ENCODE measurements around the gene BLOC1S3. TPM values are rescaled to one million over a fixed set of nuclear protein-coding genes. Genes with fewer than 3 reads are reported as not detected.

Gene BLOC1S3
- total and polyA plus RNA-seq, 4 experiments from 2014 or later = 5.3 to 29.9 (median 20.9) TPM

DNA sequence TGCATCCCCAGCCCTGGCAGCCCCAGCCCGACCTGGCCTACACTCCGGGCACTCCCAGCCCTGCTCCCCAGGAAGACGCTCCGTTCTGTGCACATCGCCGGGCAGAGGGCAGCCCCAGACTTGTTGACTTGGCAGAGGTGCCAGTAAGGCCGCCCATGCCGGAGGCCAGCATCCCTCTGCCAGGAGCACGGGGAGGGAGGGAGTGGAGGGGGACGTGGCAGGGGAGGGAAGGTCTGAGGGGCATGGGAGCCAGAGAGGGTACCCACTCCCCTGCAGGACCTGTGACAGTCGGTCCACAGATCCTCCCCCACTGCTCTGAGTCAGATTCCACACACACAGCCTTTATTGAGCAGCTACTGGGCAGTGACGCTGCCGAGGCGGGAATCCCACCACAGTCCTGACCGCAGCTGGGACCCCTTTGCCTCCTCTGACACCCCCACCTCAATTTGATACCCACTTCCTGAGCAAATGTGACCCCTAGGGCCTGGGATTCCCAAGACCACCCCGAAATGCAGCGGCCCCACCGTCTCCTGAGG lies 15.9 kb upstream of the BLOC1S3 start:
- Mint-ChIP-seq H3K27ac (peak overlapping the region in 1 of 7 donors; percentile 29), H3K4me3 (no peak overlapping the region), H3K36me3 (no peaks in the 10 kb centered on the region), H3K27me3 (peaks cover 0 to 1% of the 10 kb centered on the region in 2 donors), H3K9me3 (no peaks in the 10 kb centered on the region), H3K4me1 (peaks cover 14 to 35% (median 24%) of the 10 kb centered on the region in 4 donors)
- Histone ChIP-seq H3K36me3 (ENCODE audit: insufficient read depth, low read length) (no peaks in the 10 kb centered on the region), H3K9me3 (ENCODE audit: control insufficient read depth in 1 of 2, low read length in 2 of 2) (no peaks in the 10 kb centered on the region), H3K4me3 (ENCODE audit: low read length in 2 of 2) (no peak overlapping the region), H3K27me3 (ENCODE audit: insufficient read depth, low read length) (no peaks in the 10 kb centered on the region), H3K4me1 (ENCODE audit: insufficient read depth, low read length) (peaks cover 20% of the 10 kb centered on the region), H3K27ac (ENCODE audit: low read depth, low read length) (no peak overlapping the region)
- DNase-seq = no peak
- intact Hi-C loops (cut with micrococcal nuclease) = no loop called here
- POLR2A ChIA-PET (ENCODE audit: partially characterized antibody) = interaction anchor here (1.1 to 4.1 kb wide), 2 partner anchors 9 to 15 kb away, joined by 4 to 33 read pairs; partner anchors contain the start of genes BLOC1S3 and TRAPPC6A
- CTCF ChIA-PET (ENCODE audit: partially characterized antibody) = no interaction called here

DNA sequence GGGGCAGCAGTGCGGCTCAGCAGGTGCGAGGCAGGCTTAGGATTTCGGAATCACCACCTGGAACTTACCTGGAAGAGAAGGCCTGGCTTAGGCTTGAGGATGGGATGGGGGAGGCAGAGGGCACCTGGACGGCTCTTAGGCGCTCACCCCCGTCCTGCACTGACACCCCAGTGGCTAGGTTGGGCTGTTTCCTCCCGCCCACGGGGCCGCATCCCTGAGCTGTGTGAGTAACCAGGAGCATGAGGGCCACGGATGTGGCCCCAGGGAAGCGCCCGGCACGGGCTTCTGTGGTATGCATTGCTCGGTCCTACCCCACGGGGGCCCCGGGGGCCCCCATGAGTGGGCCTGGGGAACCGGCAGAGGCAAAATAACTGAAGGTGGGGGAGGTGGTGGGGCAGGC lies 15.4 kb upstream of the BLOC1S3 start:
- H3K4me3 Mint-ChIP-seq = no peak overlapping the region
- H3K27me3 Mint-ChIP-seq = peaks cover 0 to 1% of the 10 kb centered on the region in 2 donors
- H3K36me3 ChIP-seq (ENCODE audit: insufficient read depth, low read length) = no peaks in the 10 kb centered on the region
- ChIA-PET CTCF (ENCODE audit: partially characterized antibody) (no interaction called here), POLR2A (ENCODE audit: partially characterized antibody) (interaction anchor here (1.1 to 4.1 kb wide), 2 partner anchors 10 to 15 kb away, joined by 4 to 33 read pairs; partner anchors contain the start of genes BLOC1S3 and TRAPPC6A)
- intact Hi-C loops (cut with micrococcal nuclease) = no loop called here
- no peak overlapping the region for H3K27ac ChIP-seq (ENCODE audit: low read depth, low read length)
- no peak for DNase-seq
- H3K9me3 Mint-ChIP-seq = no peaks in the 10 kb centered on the region
- peak overlapping the region in 1 of 7 donors; percentile 76 for H3K27ac Mint-ChIP-seq
- H3K27me3 ChIP-seq (ENCODE audit: insufficient read depth, low read length) = no peaks in the 10 kb centered on the region
- no peaks in the 10 kb centered on the region for H3K9me3 ChIP-seq (ENCODE audit: control insufficient read depth in 1 of 2, low read length in 2 of 2)
- no peak overlapping the region for H3K4me3 ChIP-seq (ENCODE audit: low read length in 2 of 2)
- H3K4me1 Mint-ChIP-seq = peaks cover 14 to 35% (median 24%) of the 10 kb centered on the region in 4 donors
- no peaks in the 10 kb centered on the region for H3K36me3 Mint-ChIP-seq
- peaks cover 20% of the 10 kb centered on the region for H3K4me1 ChIP-seq (ENCODE audit: insufficient read depth, low read length)

DNA sequence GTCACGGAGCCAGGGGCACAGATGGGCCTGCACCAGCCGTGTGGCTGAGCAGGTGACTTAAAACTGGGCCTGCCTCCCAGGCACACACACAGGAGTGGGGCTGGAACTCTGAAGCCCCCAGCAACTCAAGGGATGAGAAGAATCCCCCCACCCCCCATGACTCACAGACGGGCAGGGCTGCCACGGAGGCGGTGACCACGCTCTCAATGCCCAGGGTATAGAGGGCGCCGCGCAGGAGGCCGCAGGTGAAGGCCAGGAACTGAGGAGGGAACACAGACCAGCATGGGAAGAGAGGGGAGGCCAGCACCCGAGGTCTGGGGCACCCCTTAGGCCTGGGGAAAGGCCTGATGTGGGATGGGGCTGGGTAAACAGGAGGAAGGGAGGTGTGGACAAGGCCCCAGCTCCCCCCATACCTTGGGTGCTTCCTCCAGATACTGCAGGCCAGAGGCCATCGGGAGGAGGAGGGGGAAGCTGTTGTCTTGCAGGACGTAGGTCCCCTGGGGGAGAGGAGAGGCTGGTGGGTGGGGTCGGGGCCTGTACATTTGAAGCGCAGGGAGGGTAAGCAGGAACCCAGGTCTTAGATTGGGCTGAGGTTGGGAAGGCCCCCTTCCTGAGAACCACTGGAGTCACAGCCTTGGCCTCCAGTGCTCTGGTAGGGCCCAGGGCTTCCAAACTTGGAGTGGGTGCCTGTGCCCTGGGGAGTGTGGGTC lies 14.7 kb upstream of the BLOC1S3 start:
- Histone ChIP-seq H3K4me3 (ENCODE audit: low read length in 2 of 2) (no peak overlapping the region), H3K36me3 (ENCODE audit: insufficient read depth, low read length) (no peaks in the 10 kb centered on the region), H3K9me3 (ENCODE audit: control insufficient read depth in 1 of 2, low read length in 2 of 2) (no peaks in the 10 kb centered on the region), H3K27me3 (ENCODE audit: insufficient read depth, low read length) (no peaks in the 10 kb centered on the region), H3K27ac (ENCODE audit: low read depth, low read length) (peak overlapping the region; percentile 45), H3K4me1 (ENCODE audit: insufficient read depth, low read length) (peaks cover 27% of the 10 kb centered on the region)
- CTCF ChIA-PET (ENCODE audit: partially characterized antibody) = interaction anchor here (1.7 kb wide), 2 partner anchors 14 to 23 kb away, joined by 5 to 9 read pairs; partner anchors contain the start of genes BLOC1S3 and TRAPPC6A
- H3K4me1 Mint-ChIP-seq = peaks cover 15 to 38% (median 29%) of the 10 kb centered on the region in 4 donors
- peak overlapping the region; percentile 48 to 90 (median 76) for H3K27ac Mint-ChIP-seq
- no peaks in the 10 kb centered on the region for H3K9me3 Mint-ChIP-seq
- POLR2A ChIA-PET (ENCODE audit: partially characterized antibody) = interaction anchor here (0.6 to 4.1 kb wide), 5 partner anchors 10 to 162 kb away, joined by 3 to 33 read pairs (median 7); partner anchors contain the start of genes BLOC1S3, PPP1R37 and TRAPPC6A
- no peaks in the 10 kb centered on the region for H3K36me3 Mint-ChIP-seq
- no peak for DNase-seq
- H3K4me3 Mint-ChIP-seq = peak overlapping the region in 5 of 8 donors; percentile 15 to 61 (median 46)
- intact Hi-C loops (cut with micrococcal nuclease) = no loop called here
- no peaks in the 10 kb centered on the region for H3K27me3 Mint-ChIP-seq

DNA sequence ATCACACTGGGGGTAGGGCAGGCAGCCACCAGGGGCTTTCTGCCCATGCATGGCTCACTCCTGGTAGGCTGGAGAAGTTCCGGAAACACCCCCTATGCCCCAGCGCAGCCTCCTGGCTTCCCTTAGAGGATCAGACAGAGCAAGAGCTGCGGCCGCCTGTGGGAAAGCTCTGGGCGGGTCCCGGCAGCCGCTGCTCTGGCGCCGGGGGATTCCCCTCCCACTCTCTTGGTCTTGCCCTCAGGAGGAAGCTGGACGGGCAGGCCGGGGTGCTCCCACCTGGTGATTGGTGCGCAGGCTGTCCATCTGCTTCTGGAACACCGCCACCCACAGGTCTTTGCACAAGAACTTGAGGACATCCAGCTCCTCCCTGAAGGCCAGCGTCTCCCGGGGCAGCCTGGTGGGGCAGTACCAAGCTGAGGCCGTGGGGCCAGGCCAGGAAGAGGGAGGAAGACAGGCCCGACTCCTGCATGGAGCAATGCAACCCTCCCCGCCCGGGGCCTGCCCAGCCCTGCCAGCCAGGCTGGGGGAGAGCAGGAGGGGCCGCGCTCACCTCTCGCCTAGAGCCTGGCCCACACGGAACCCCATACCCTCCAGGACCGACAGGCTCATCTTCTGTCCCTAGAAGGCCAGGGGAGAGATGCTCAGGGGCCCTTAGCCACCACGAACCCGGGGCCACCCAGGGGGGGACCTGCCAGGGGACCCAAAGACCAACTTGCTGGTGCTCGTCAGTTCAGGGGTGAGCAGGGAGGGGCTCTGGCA lies 13.8 kb upstream of the BLOC1S3 start:
- no peaks in the 10 kb centered on the region for H3K9me3 Mint-ChIP-seq
- no peaks in the 10 kb centered on the region for H3K36me3 Mint-ChIP-seq
- CTCF ChIA-PET (ENCODE audit: partially characterized antibody) = interaction anchor here (1.7 kb wide), 2 partner anchors 13 to 22 kb away, joined by 5 to 9 read pairs; partner anchors contain the start of genes BLOC1S3 and TRAPPC6A
- peak; percentile 46 to 80 (median 49) for DNase-seq
- peak overlapping the region; percentile 15 to 90 (median 59) for H3K27ac Mint-ChIP-seq
- H3K27me3 Mint-ChIP-seq = no peaks in the 10 kb centered on the region
- intact Hi-C loops (cut with micrococcal nuclease) = no loop called here
- Histone ChIP-seq H3K36me3 (ENCODE audit: insufficient read depth, low read length) (no peaks in the 10 kb centered on the region), H3K27me3 (ENCODE audit: insufficient read depth, low read length) (no peaks in the 10 kb centered on the region), H3K9me3 (ENCODE audit: control insufficient read depth in 1 of 2, low read length in 2 of 2) (no peaks in the 10 kb centered on the region), H3K4me1 (ENCODE audit: insufficient read depth, low read length) (peaks cover 36% of the 10 kb centered on the region), H3K4me3 (ENCODE audit: low read length in 2 of 2) (no peak overlapping the region), H3K27ac (ENCODE audit: low read depth, low read length) (peak overlapping the region; percentile 51)
- POLR2A ChIA-PET (ENCODE audit: partially characterized antibody) = interaction anchor here (0.6 to 4.1 kb wide), 5 partner anchors 11 to 161 kb away, joined by 3 to 33 read pairs (median 7); partner anchors contain the start of genes BLOC1S3, PPP1R37 and TRAPPC6A
- peak overlapping the region in 3 of 8 donors; percentile 17 to 61 (median 21) for H3K4me3 Mint-ChIP-seq
- H3K4me1 Mint-ChIP-seq = peaks cover 16 to 46% (median 34%) of the 10 kb centered on the region in 4 donors

DNA sequence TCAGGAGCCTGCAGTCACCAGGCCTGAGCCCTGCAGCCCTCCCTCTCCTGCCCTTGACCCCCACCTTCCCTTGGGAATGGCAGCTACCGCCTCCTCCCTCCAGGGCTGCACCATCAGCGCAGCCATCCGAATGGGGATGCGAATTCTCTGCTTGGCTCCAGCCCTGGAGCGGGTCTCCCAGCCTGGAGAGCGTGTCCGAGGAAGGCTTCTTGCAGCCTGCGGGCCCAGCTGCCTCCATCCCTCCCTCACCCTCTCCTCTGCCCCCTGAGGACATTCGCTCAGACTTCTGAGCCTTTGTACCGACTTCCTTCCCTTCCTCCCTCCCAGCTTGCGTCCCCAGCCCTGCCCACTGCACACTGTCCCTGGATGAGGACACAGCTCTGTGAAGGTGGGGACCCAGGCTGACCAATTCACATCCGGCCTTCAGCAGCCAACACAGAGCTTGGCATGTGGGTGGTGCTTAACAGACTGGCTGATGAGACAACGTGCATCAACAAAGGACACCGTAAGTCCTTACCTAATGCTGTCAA lies 11.8 kb upstream of the BLOC1S3 start:
- ChIA-PET POLR2A (ENCODE audit: partially characterized antibody) (interaction anchor here (4.1 kb wide), 1 partner anchor 11 kb away, joined by 33 read pairs; the partner anchor contains the start of genes BLOC1S3 and TRAPPC6A), CTCF (ENCODE audit: partially characterized antibody) (interaction anchor here (1.1 kb wide), 1 partner anchor 11 kb away, joined by 3 read pairs; the partner anchor contains the start of gene TRAPPC6A)
- Histone ChIP-seq H3K27ac (ENCODE audit: low read depth, low read length) (no peak overlapping the region), H3K4me3 (ENCODE audit: low read length in 2 of 2) (no peak overlapping the region), H3K9me3 (ENCODE audit: control insufficient read depth in 1 of 2, low read length in 2 of 2) (no peaks in the 10 kb centered on the region), H3K4me1 (ENCODE audit: insufficient read depth, low read length) (peaks cover 56% of the 10 kb centered on the region), H3K36me3 (ENCODE audit: insufficient read depth, low read length) (no peaks in the 10 kb centered on the region), H3K27me3 (ENCODE audit: insufficient read depth, low read length) (no peaks in the 10 kb centered on the region)
- DNase-seq = no peak
- Mint-ChIP-seq H3K36me3 (no peaks in the 10 kb centered on the region), H3K4me3 (no peak overlapping the region), H3K27ac (peak overlapping the region in 2 of 7 donors; percentile 44 to 80), H3K9me3 (no peaks in the 10 kb centered on the region), H3K27me3 (no peaks in the 10 kb centered on the region), H3K4me1 (peaks cover 21 to 57% (median 44%) of the 10 kb centered on the region in 4 donors)
- intact Hi-C loops (cut with micrococcal nuclease) = no loop called here

DNA sequence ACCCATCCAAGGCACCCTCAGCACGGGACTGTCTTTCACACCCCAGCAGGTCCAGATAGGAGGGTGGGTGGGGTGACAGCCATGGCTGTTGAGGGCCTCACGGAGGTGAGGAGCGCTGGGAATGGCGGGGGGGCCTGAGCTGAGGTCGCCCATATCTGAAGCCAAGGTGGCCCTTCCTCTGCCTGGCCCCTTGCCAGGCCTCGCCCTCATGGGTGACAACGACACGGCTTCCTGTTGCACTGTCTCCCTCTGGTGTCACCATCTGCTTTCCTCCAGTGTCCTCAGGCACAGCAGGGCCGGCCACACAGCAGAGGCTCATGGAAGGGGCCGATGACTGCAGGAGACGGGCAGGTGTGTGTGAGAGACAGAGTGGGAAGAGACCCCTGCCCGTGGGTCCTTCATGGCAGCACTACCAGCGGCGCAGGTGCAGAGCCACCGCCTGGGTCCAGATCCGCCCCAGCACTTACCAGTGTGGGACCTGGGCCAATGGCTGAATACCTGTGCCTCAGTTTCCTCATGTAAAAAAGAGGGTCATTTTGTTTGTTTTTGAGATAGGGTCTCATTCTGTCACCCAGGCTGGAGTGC lies 9.7 kb upstream of the BLOC1S3 start:
- no peaks in the 10 kb centered on the region for H3K36me3 ChIP-seq (ENCODE audit: insufficient read depth, low read length)
- H3K27me3 ChIP-seq (ENCODE audit: insufficient read depth, low read length) = no peaks in the 10 kb centered on the region
- H3K9me3 Mint-ChIP-seq = no peaks in the 10 kb centered on the region
- H3K9me3 ChIP-seq (ENCODE audit: control insufficient read depth in 1 of 2, low read length in 2 of 2) = no peaks in the 10 kb centered on the region
- H3K4me3 ChIP-seq (ENCODE audit: low read length in 2 of 2) = no peak overlapping the region
- ChIA-PET CTCF (ENCODE audit: partially characterized antibody) (no interaction called here), POLR2A (ENCODE audit: partially characterized antibody) (interaction anchor here (2.3 kb wide), 1 partner anchor 10 kb away, joined by 12 read pairs; the partner anchor contains the start of genes BLOC1S3 and TRAPPC6A)
- H3K27ac ChIP-seq (ENCODE audit: low read depth, low read length) = no peak overlapping the region
- H3K4me3 Mint-ChIP-seq = peak overlapping the region in 3 of 8 donors; percentile 17 to 45 (median 35)
- peak overlapping the region in 4 of 7 donors; percentile 10 to 74 (median 61) for H3K27ac Mint-ChIP-seq
- intact Hi-C loops (cut with micrococcal nuclease) = no loop called here
- H3K36me3 Mint-ChIP-seq = no peaks in the 10 kb centered on the region
- H3K4me1 Mint-ChIP-seq = peaks cover 24 to 69% (median 50%) of the 10 kb centered on the region in 4 donors
- no peaks in the 10 kb centered on the region for H3K27me3 Mint-ChIP-seq
- peaks cover 71% of the 10 kb centered on the region for H3K4me1 ChIP-seq (ENCODE audit: insufficient read depth, low read length)
- no peak for DNase-seq

All from CD4-positive, alpha-beta memory T cell (primary cell).